Measurements from ENCODE around the gene RAB29.

The RAB29 gene

DNA sequence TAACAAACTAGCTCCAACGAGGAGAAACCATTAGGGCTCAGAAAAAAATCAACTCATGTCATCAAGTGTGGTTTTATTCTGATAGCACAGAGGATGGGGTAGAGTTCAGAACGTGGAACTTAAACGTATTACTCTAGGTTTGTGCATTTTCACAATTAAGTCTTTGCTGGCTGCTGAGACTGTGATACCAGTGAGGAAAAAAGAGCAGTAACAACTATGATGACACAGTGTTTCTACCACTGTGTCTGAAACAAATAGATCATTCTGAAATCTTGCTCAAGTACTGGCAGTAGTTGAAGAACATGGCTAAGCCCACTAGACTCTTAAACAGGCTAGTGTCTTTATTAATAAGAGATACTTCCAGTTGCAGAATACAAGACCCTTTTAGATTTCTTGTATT, 56.3 kb downstream of the RAB29 start:
- no peak for DNase-seq

All from 8988T (cell line).